ENCODE data around the gene TMEM87B.
"Not testable (repeated sequence)": the region's sequence is repeated elsewhere in the genome, so short reads cannot be mapped to it uniquely, and the experiment has no call there.

Gene TMEM87B

GRCh38 chr2:112074506-112074905 is 19.4 kb downstream of the TMEM87B start:
- no peak for DNase-seq

GRCh38 chr2:112075490-112076260 is 20.6 kb downstream of the TMEM87B start:
- no peak for DNase-seq

DNA sequence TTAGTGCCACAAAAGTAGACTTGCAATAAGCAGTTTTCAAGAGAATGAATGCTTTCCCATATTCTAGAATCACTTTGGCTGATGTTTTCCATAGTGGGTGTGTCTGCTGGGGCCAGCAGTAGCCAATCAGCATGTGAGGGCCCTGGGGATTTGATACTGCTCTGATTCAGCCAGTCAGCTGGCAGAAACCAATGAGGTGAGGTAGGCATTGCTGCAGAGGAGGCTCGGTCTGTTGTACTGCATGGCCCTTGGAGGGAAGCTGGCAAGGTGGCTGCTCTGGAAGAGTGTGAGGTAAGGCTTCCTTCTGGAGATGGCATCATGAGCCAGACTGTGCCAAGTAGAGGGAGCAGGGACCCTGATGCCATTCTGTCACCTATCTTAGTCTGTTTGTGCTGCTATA is 22.7 kb downstream of the TMEM87B start:
- DNase-seq = no peak

DNA sequence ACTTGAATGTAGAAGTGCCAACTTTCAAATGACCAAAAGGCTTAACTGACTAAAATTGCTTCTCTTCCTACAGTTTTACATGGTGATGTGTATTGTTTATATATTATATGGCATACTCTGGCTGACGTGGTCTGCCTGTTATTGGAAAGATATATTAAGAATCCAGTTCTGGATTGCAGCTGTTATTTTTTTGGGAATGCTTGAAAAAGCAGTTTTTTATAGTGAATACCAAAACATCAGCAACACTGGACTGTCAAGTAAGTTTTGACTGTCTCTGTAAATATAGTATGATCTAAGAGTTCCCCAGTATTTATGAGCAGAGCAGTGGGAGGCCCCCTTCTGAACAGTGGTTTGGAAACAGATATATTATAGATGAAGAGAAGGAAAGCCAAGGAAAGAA is 26.2 kb downstream of the TMEM87B start:
- no peak for DNase-seq

DNA sequence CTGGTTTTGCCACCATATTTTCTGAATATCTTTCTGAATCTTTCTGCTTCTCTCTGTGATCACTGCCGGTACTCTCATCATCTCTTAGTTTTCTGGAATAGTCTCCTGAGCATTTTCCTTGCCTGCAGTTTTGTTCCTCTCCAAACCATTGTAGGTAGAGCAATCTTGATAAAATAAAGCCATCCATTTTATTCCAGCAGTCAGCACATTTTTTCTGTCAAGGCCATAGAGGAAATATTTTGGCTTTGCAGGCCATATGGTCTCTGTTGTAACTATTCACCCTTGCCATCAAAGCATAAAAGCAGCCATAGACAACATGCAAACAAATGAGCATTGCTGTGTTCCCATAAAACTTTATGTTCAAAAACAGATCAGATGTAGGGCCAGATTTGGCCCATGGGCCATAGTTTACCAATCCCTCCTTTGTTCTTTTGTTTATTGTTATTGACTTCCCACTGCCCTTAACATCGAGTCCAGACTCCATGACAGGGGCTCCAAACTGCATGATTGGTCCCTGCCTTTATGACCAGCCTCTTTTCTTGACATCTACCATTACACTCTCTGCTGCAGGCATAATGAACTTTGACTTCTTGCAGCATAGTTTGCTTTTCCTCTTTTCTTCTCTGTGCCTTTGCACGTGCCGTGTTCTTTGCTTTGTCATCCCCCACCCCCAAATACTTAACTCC is 29.8 kb downstream of the TMEM87B start:
- no peak for DNase-seq

DNA sequence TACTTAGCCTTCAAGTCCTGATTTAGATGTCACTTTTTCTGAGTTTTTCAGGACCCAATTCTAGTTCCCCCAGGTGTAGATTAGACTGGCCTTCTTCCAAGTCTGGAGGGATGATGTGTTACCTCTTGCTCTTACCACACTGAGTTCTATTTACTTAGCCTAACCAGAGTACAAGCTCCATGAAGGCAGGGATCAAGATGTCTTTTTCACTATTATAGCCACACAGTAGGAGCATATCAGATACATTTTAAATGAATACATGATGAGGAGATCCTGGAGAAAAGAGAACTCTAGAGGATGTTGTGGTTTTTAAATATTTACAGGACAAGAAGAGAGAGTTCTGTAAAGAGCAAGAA is 30.3 kb downstream of the TMEM87B start:
- no peak for DNase-seq

DNA sequence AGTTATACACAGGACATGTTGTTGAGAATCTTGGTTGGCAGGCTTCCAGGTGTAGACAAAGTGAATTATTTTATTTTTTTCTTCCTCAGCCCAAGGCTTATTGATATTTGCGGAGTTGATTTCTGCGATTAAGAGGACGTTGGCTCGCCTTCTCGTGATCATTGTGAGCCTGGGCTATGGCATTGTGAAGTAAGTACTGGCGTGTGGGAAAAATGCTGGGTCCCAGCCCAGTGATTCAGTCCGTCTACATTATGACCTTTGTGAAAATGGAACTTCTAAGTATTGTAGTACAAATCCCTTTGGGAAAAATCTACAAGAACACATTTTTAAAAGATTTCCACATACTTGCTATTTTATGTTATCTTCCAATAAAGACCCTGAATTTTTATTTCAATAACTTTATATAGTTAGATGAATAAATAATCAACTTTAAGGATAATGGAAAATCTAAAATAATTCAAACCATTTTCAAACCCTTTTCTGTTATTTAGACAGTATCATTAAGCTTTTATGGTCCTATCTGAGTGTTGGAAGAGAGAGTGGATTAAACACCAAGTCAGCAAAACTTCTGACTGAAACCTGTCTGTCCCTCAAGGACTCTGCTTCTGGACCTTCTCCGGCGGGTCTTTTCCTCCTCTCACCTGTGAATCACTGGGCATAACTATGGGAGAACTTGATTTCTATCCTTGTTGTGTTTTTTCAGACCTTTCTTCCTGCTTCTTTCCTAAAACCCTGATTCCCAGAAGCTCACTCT is 31.0 kb downstream of the TMEM87B start:
- no peak for DNase-seq

DNA sequence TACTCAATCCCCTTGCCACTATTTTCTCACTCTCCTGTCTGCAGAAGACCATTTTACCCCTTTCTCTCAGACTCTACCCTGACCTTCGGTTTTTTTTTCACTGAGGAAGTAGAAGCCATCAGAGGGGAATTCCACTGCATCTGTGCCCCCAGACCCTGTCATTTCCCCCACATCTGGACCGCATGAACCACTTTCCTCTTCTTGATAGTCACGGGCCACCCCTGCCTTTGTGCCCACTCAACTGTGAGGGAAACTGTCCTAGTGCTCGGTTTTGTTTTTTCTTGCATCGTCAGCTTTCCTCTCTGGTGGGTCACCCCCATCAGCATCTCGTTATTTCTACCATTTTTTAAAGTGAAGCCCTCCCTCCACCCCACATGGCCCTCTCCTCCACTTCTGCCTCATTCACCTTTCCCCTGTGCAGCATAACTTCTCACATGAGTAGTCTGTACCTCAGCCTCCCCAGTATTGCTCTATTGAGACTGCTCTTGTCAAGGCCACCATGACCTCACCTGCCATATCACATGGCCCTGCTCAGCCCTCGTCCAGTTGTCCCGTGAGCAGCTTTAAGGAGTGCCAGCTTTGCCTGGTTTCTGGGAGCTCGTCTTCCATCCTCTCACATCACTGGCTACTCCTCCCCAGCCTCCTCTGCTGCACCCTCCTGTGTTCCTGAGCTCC is 32.4 kb downstream of the TMEM87B start:
- DNase-seq = no peak

DNA sequence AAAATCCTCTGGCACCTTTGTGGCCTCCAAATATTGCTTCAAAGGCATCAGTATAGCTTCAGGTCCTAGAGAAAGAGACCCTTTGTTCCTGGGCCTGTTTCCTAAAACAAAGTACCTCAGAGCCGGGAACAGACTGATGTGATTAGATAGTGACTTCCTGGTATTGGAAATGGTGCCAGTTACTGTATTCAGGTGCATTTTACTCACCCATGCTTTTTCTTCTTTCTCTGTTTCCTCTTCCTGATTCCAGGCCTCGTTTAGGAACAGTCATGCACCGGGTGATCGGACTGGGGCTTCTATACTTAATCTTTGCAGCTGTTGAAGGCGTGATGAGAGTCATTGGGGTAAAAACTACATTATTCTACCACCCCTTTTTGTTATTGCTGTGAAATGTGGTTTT is 34.3 kb downstream of the TMEM87B start:
- no peak for DNase-seq

DNA sequence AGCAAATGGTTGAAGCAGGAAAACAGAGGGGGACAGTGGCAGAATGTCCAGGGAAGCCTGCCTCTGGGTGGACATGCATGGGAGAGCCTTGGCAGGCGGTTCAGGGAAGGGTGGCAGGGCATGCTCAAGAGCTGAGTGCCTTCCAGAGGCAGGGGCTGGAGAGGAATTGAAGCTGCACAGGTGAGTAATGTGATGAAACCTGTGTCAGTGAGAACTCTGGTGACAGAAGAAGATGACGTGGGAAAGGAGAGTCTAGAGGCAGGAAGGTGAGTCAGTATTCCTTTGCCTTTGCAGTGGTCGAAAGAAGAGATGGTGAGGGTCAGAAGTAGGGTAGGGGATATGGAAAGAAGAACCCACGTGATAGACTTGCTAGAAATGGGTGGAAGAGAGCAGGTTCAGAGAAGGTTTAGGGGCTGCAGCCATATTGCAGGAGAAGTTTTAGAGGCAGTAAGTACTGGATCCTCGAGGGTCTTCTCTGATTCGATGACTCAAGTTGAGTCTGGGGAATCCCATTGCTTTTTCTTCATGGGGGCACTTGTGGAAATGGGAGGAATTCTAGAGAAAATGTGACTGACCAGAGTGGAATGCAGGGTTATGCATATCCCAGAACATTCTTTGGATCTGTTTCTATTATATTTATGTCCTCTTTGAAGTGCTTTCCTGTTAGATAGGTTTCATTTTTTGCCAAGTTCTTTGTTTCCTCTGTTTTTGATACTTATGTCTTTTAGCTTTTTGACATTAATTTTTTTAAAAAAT is 37.4 kb downstream of the TMEM87B start:
- no peak for DNase-seq

- no peak for DNase-seq
Observed at GRCh38 chr2:112093216-112093615, 38.1 kb downstream of the TMEM87B start.

DNA sequence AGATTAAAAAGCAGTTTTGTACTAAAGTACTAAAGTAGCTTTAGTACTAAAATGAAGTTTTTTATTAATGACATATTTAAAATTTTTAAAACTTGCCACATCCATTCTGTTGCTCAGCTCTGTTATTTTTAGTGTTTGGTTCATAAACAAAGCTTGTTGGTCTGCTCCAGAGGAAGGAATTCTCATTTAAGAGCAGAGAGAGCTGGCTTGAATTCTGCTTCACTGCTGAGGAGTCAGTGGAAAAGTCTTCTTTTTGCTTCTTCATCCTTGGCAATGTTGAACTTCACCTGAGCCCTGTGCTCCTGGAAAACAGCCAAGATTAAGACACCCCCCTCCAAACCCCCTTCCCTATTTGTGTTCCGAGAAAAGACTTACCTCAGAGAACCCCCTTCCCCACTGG is 40.6 kb downstream of the TMEM87B start:
- DNase-seq = no peak

GRCh38 chr2:112096098-112096497 is 41.0 kb downstream of the TMEM87B start:
- DNase-seq = no peak

DNA sequence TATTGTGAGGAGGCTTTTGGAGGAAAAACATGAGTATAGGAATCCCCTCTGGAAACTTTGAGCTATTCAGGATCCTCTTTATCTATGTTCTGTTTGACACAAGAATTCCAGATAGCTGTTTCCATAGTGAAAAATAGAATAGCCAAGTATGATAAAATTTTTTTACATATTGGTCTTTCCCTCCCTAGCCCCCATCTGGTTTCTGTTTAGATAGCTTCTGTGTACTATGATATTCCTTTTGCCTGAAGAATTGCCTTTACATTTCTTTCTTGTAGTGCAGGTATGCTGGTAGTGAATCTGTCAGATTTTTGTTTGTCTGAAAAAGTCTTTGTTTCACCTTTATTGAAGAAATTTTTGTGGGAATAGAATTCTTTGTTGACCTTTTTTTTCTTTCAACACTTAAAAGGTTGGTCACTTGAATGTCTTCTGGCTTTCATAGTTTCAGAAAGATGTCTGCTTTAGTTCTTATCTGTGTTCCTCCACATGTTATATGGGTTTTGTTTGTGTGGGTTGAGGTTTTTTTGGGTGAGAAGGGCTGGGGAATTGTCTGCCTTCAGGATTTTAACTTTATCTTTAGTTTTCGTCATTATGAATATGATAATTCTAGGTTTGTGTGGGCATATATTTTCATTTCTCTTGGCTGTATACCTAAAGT is 53.2 kb downstream of the TMEM87B start:
- no peak for DNase-seq

DNA sequence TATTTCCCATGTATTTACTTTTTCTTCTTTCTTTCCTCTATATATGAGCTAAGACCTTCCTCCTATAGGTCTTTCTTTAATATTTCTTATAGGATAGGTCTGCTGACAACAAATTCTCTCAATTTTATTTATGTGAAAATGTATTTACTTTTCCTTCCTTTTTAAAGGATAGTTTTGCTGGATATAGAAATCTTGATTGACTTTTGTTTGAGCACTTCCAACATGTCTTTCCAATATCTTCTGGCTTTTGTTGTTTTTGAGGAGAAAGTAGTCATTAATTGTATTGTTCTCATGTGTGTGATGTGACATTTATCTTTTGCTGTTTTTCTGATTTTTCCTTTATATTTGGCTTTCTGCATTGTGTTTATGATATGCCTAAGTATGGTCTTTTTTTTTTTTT is 54.2 kb downstream of the TMEM87B start:
- no peak for DNase-seq

GRCh38 chr2:112110966-112111365 is 55.9 kb downstream of the TMEM87B start:
- DNase-seq = no peak

DNA sequence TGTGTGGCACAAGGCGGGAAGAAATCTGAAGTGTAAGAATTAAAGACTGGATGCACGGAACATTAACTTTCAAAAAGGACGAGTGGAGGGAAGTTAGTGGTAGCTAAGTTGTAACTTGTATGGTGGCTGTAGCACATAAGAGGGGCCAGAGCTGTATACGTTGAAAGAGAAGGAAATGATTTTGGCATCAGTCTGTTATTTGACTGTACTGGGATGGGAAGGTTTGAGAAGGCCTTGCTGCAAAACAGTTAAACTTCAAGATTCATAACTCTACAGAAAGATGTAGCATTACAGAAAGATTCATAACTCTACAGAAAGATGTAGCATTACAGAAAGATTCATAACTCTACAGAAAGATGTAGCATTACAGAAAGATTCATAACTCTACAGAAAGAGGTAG is 58.3 kb downstream of the TMEM87B start:
- not testable (repeated sequence) for DNase-seq

GRCh38 chr2:112118148-112118547 is 63.1 kb downstream of the TMEM87B start:
- no peak for DNase-seq

GRCh38 chr2:112121682-112122254 is 66.7 kb downstream of the TMEM87B start:
- no peak for DNase-seq

DNA sequence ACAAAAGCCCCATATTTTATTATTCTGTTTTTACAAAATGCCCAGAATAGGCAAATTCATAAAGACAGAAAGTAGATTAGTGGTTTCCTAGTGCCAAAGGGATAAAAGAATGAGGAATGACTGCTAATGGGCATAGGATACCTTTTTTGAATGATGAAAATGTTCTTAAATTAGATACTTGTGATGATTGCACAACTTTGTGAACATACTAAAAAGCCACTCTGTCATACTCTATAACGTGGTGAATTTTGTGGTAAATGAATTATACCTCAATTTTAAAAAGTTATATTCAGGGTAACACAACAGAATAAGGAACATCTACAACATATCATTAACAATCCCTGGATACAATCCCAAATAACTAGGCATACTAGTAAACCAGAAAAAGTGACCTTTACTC is 74.0 kb downstream of the TMEM87B start:
- DNase-seq = no peak

- no peak for DNase-seq
Observed at GRCh38 chr2:112133344-112133743, 78.3 kb downstream of the TMEM87B start.

DNA sequence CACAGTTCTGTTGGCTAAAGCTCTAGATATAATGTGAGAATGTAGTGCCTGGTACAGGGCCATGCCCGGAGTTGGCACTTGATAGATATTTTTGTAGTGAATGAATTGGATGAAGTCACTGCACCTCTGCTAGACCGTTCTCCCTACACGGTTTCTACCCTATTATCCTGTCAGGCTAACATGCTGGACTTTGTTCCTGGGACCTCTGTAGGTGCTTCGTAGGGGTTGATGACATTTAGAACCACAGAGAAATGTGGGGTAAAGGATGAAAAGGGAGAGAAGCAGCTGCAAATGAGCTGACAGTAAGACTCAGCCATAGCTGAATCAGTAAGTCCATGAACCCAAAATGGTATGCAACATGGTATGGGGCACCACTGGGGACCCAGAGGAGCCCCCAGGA is 79.1 kb downstream of the TMEM87B start:
- DNase-seq = no peak

All from activated T-cell treated with anti-CD3 and anti-CD28 coated beads, Interleukin-2, amount 50 U/mL, for 1 hour (primary cell).